Measurements from ENCODE around the gene GARIN5B. TPM values are rescaled to one million over a fixed set of nuclear protein-coding genes. Genes with fewer than 3 reads are reported as not detected.

Gene GARIN5B
- total and polyA plus RNA-seq, 2 of the 13 experiments (the other 11 are each of a cell fraction or from before 2014, with no cell fraction given) = not detected

DNA sequence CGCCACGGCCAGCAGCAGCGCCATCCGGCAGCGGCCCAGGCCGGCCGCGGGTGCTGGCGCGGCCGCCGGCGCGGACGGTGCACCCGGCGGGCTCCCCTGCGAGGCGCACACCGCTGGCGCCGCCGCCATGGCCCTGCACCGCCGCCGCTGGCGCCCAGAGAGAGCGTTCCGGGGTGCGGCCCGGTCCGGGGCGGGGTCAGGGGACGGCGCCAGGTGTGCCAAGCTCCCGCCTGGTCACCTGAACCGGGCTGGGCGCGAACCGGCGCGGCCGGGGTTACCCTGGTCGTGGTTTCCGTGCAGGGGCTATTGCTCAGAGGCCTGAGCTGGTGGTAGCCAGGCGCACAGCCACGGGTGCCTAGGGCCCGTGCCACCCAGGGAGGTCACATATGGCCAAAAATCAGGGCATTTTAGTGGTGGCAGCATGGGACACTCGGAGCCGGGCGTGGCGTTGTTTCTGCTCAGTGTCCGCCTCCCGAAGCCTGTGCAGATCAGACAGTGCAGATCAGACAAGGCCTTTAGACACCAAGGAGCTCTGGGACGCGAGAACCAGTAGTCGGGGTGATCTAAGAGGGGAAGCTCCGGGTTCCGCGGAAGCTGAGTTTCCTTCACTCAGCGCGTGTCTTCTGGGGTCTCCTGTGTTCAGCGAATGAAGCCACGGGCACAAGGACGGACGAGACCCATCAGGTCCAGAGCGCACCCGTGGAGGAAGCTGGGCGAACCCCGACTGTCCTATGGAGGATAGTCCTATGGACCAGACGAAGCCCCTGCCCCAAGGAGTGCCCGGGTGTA lies 21.3 kb upstream of the GARIN5B start, which contains the start of gene TMEM238:
Gene TMEM238 (minus strand): TSS at position 162 of the 789 bp plus-strand sequence. CDS start 33 bp downstream, at position 129.
- H3K27me3 ChIP-seq (ENCODE audit: control insufficient read depth in 1 of 2, insufficient read depth in 2 of 2, low read length in 2 of 2) = no peaks in the 10 kb centered on the region; a peak in 1 of 5 replicates
- H3K79me2 ChIP-seq (ENCODE audit: insufficient read depth, low read length) = peaks cover 30% of the 10 kb centered on the region
- TF ChIP-seq SMAD9 (CRISPR knock-in tag; IDR thresholded peaks at IDR 0.05) (no peak), ZBTB38 (CRISPR knock-in tag; IDR thresholded peaks at IDR 0.05) (peak; percentile 96), ZNF274 (CRISPR knock-in tag; IDR thresholded peaks at IDR 0.05) (0 out of 2 replicates have a peak, but pooled peaks have one; percentile 17), PRPF4 (IDR thresholded peaks at IDR 0.05; ENCODE audit: low read depth, low read length, poor library complexity, severe bottlenecking) (peak; percentile 24), ZNF563 (CRISPR knock-in tag; IDR thresholded peaks at IDR 0.05) (peak; percentile 31; the same call in 1 of the 2 replicates), ZNF253 (CRISPR knock-in tag; IDR thresholded peaks at IDR 0.05; ENCODE audit: borderline replicate concordance) (no peak)
- peak within 1 kb of the TSS; percentile 92 for H3K27ac ChIP-seq (ENCODE audit: extremely low read length, insufficient read depth, low read length)
- ChIA-PET POLR2A (interaction anchor here (1.0 to 1.2 kb wide), 2 partner anchors 11 to 45 kb away, joined by 3 read pairs; partner anchors contain the start of gene KMT5C), CTCF (ENCODE audit: low intra/inter-chr PET ratio, low total read pairs) (no interaction called here)
- DNase-seq (ENCODE audit: low spot score) (no peak), ATAC-seq (no peak), FAIRE-seq (no peak)
- H3K36me3 ChIP-seq (replicated peaks in 1 of 2; ENCODE audit: control insufficient read depth in 1 of 2, insufficient read depth in 2 of 2, low read length in 2 of 2) = peaks cover 11 to 26% of the 10 kb centered on the region in 2 experiments
- in situ Hi-C loops (cut with HindIII; ENCODE audit: extremely low pct_ligation_motif_present, low pct_unique_long_range_greater_than_20kb) (no loop called here), intact Hi-C loops (cut with micrococcal nuclease; ENCODE audit: unreplicated experiment) (no loop called here)
- peak within 1 kb of the TSS; percentile 69 to 100 (median 86) for H3K4me3 ChIP-seq (replicated peaks in 1 of 3; ENCODE audit: insufficient read depth in 1 of 3, low read depth in 2 of 3, low read length in 3 of 3)
- H4K20me1 ChIP-seq (ENCODE audit: insufficient read depth, low read length) = peaks cover 34% of the 10 kb centered on the region
- 94% methylated on average over 32 of the region's 72 CpGs for WGBS (ENCODE audit: low lambda C conversion rate)
- H3K4me1 ChIP-seq (ENCODE audit: insufficient read depth, low read length) = peaks cover 43% of the 10 kb centered on the region
- H2AFZ ChIP-seq (ENCODE audit: low read length) = no peak within 1 kb of the TSS
- BruUV-seq (replicated peaks) = no TSS peak
- peak within 1 kb of the TSS; percentile 96 for H3K4me2 ChIP-seq (ENCODE audit: low read depth, low read length)
- H3K9ac ChIP-seq (ENCODE audit: insufficient read depth, low read depth, low read length) = peak within 1 kb of the TSS; percentile 96
- H3K9me3 ChIP-seq (ENCODE audit: low read length) = no peaks in the 10 kb centered on the region
